Measurements from ENCODE around the gene PTPDC1. TPM values are rescaled to one million over a fixed set of nuclear protein-coding genes. Genes with fewer than 3 reads are reported as not detected.

The PTPDC1 gene
- total RNA-seq, 3 donors from 2014 or later (not counting 1 experiment from before 2014, with no cell fraction given): 2.8 to 3.9 (median 3.4) TPM

- H3K27ac Mint-ChIP-seq: no peak overlapping the region
- peaks cover 7% of the 10 kb centered on the region for H3K36me3 Mint-ChIP-seq
- Histone ChIP-seq H3K4me3 (ENCODE audit: low read length) (no peak overlapping the region), H3K27me3 (ENCODE audit: control insufficient read depth, insufficient read depth, low read length) (no peaks in the 10 kb centered on the region), H3K4me1 (ENCODE audit: control insufficient read depth, insufficient read depth, low read length) (no peaks in the 10 kb centered on the region), H3K36me3 (ENCODE audit: control insufficient read depth, insufficient read depth, low read length) (no peaks in the 10 kb centered on the region), H3K9me3 (ENCODE audit: control insufficient read depth, insufficient read depth, low read length) (peaks cover 17% of the 10 kb centered on the region), H3K27ac (ENCODE audit: low read length) (no peak overlapping the region)
- TF ChIP-seq CTCF (IDR thresholded peaks at IDR 0.05): no peak
- intact Hi-C loops (cut with micrococcal nuclease): no loop called here
- H3K9me3 Mint-ChIP-seq: peaks cover 0 to 5% of the 10 kb centered on the region in 2 donors
- H3K27me3 Mint-ChIP-seq (ENCODE audit: low read depth in 2 of 2): no peaks in the 10 kb centered on the region
- ATAC-seq: no peak
- H3K4me3 Mint-ChIP-seq: no peak overlapping the region
- no peaks in the 10 kb centered on the region for H3K4me1 Mint-ChIP-seq
- no peak for DNase-seq
Measured at GRCh38 chr9:94127806-94128205, 43.5 kb downstream of the PTPDC1 start.

- Histone ChIP-seq H3K4me1 (ENCODE audit: control insufficient read depth, insufficient read depth, low read length) (no peaks in the 10 kb centered on the region), H3K36me3 (ENCODE audit: control insufficient read depth, insufficient read depth, low read length) (no peaks in the 10 kb centered on the region), H3K9me3 (ENCODE audit: control insufficient read depth, insufficient read depth, low read length) (peaks cover 17% of the 10 kb centered on the region), H3K27ac (ENCODE audit: low read length) (no peak overlapping the region), H3K4me3 (ENCODE audit: low read length) (no peak overlapping the region), H3K27me3 (ENCODE audit: control insufficient read depth, insufficient read depth, low read length) (no peaks in the 10 kb centered on the region)
- TF ChIP-seq CTCF (IDR thresholded peaks at IDR 0.05): no peak
- Mint-ChIP-seq H3K4me3 (no peak overlapping the region), H3K27ac (no peak overlapping the region), H3K4me1 (no peaks in the 10 kb centered on the region), H3K27me3 (ENCODE audit: low read depth in 2 of 2) (peaks cover 0 to 5% of the 10 kb centered on the region in 2 donors), H3K36me3 (peaks cover 7% of the 10 kb centered on the region), H3K9me3 (peaks cover 0 to 5% of the 10 kb centered on the region in 2 donors)
- intact Hi-C loops (cut with micrococcal nuclease): no loop called here
- DNase-seq (no peak), ATAC-seq (no peak)
Measured at GRCh38 chr9:94128580-94128979, 44.3 kb downstream of the PTPDC1 start.

- Mint-ChIP-seq H3K27me3 (ENCODE audit: low read depth in 2 of 2) (peaks cover 0 to 7% of the 10 kb centered on the region in 2 donors), H3K27ac (no peak overlapping the region), H3K36me3 (no peaks in the 10 kb centered on the region), H3K4me3 (no peak overlapping the region), H3K9me3 (no peaks in the 10 kb centered on the region), H3K4me1 (no peaks in the 10 kb centered on the region)
- TF ChIP-seq CTCF (IDR thresholded peaks at IDR 0.05): no peak
- H3K27me3 ChIP-seq (ENCODE audit: control insufficient read depth, insufficient read depth, low read length): no peaks in the 10 kb centered on the region
- H3K27ac ChIP-seq (ENCODE audit: low read length): no peak overlapping the region
- no peak for ATAC-seq
- no peaks in the 10 kb centered on the region for H3K36me3 ChIP-seq (ENCODE audit: control insufficient read depth, insufficient read depth, low read length)
- H3K9me3 ChIP-seq (ENCODE audit: control insufficient read depth, insufficient read depth, low read length): peaks cover 4% of the 10 kb centered on the region
- DNase-seq: no peak
- no peaks in the 10 kb centered on the region for H3K4me1 ChIP-seq (ENCODE audit: control insufficient read depth, insufficient read depth, low read length)
- H3K4me3 ChIP-seq (ENCODE audit: low read length): no peak overlapping the region
- intact Hi-C loops (cut with micrococcal nuclease): no loop called here
- WGBS (ENCODE audit: insufficient coverage): 87% methylated on average over 6 of the region's 7 CpGs
Measured at GRCh38 chr9:94134629-94135028, 50.4 kb downstream of the PTPDC1 start.

- Mint-ChIP-seq H3K4me1 (no peaks in the 10 kb centered on the region), H3K27me3 (ENCODE audit: low read depth in 2 of 2) (peaks cover 0 to 7% of the 10 kb centered on the region in 2 donors), H3K4me3 (no peak overlapping the region), H3K36me3 (no peaks in the 10 kb centered on the region), H3K27ac (no peak overlapping the region), H3K9me3 (no peaks in the 10 kb centered on the region)
- H3K36me3 ChIP-seq (ENCODE audit: control insufficient read depth, insufficient read depth, low read length): no peaks in the 10 kb centered on the region
- no peaks in the 10 kb centered on the region for H3K4me1 ChIP-seq (ENCODE audit: control insufficient read depth, insufficient read depth, low read length)
- H3K9me3 ChIP-seq (ENCODE audit: control insufficient read depth, insufficient read depth, low read length): peaks cover 3% of the 10 kb centered on the region
- no peak for ATAC-seq
- no peak overlapping the region for H3K4me3 ChIP-seq (ENCODE audit: low read length)
- no peak for TF ChIP-seq CTCF (IDR thresholded peaks at IDR 0.05)
- no peak overlapping the region for H3K27ac ChIP-seq (ENCODE audit: low read length)
- intact Hi-C loops (cut with micrococcal nuclease): no loop called here
- no peaks in the 10 kb centered on the region for H3K27me3 ChIP-seq (ENCODE audit: control insufficient read depth, insufficient read depth, low read length)
- no peak for DNase-seq
- WGBS (ENCODE audit: insufficient coverage): 64% methylated on average over 3 of the region's 3 CpGs
Measured at GRCh38 chr9:94135222-94135621, 51.0 kb downstream of the PTPDC1 start.

Data from natural killer cell (primary cell).